ENCODE data around the gene IQGAP2.

Gene IQGAP2

DNA sequence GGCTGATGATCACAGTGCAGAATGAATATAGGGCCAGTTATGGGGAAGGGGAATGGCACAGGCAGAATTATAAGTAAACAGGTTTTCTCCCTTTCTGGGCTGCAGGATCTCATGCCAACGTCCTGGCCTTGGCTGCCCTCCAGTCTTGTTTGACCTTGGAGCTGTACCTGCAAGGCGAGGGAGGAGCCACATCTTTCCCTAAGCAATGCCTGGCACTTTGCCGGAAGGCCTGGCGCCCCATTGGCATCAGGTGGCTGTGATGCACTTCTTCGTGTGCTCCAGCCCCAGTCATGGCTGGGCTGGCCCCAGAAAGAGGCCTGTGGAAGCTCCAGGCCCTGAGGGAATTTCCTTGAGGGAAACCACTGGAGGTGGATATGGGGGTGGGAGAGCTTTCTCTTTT is 16.7 kb upstream of the IQGAP2 start:
- TF ChIP-seq, protein P1, sequence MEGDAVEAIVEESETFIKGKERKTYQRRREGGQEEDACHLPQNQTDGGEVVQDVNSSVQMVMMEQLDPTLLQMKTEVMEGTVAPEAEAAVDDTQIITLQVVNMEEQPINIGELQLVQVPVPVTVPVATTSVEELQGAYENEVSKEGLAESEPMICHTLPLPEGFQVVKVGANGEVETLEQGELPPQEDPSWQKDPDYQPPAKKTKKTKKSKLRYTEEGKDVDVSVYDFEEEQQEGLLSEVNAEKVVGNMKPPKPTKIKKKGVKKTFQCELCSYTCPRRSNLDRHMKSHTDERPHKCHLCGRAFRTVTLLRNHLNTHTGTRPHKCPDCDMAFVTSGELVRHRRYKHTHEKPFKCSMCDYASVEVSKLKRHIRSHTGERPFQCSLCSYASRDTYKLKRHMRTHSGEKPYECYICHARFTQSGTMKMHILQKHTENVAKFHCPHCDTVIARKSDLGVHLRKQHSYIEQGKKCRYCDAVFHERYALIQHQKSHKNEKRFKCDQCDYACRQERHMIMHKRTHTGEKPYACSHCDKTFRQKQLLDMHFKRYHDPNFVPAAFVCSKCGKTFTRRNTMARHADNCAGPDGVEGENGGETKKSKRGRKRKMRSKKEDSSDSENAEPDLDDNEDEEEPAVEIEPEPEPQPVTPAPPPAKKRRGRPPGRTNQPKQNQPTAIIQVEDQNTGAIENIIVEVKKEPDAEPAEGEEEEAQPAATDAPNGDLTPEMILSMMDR (IDR thresholded peaks at IDR 0.05): no peak

GRCh38 chr5:76388236-76388635 is 14.8 kb upstream of the IQGAP2 start:
- TF ChIP-seq, protein P1 (IDR thresholded peaks at IDR 0.05): no peak

GRCh38 chr5:76388791-76389512 is 14.1 kb upstream of the IQGAP2 start:
- TF ChIP-seq, protein P1 (IDR thresholded peaks at IDR 0.05): no peak

GRCh38 chr5:76389513-76390154 is 13.5 kb upstream of the IQGAP2 start:
- TF ChIP-seq, protein P1 (IDR thresholded peaks at IDR 0.05): no peak

- TF ChIP-seq, protein P1 (IDR thresholded peaks at IDR 0.05): no peak
These were observed 12.1 kb upstream of the IQGAP2 start for GRCh38 chr5:76391014-76391413.

- TF ChIP-seq, protein P1 (IDR thresholded peaks at IDR 0.05): no peak
These were observed 9.9 kb upstream of the IQGAP2 start for GRCh38 chr5:76393035-76393680.

- TF ChIP-seq, protein P1 (IDR thresholded peaks at IDR 0.05): no peak
These were observed 5.9 kb upstream of the IQGAP2 start for GRCh38 chr5:76397200-76397599.

All from LNCAP (cell line).